GM23248 (cell line): ENCODE measurements around the gene UTP4.

Experiments used
- EZH2 ChIP-seq: fragments of 200-600 bp; sonication (generic); IDR thresholded peaks from 2 replicates; pipeline ENCODE4 v1.6.1; 2018; ENCODE audit warnings: antibody characterized with exemption, mild to moderate bottlenecking; ENCODE audit not compliant: insufficient read depth, poor library complexity, severe bottlenecking
- EZH2phosphoT487 ChIP-seq: fragments of 200-600 bp; sonication (generic); IDR thresholded peaks from 2 replicates; pipeline ENCODE4 v1.6.1; 2018; ENCODE audit warnings: antibody characterized with exemption, moderate library complexity, mild to moderate bottlenecking, low read depth; ENCODE audit not compliant: insufficient read depth

GRCh38 chr16:69141014-69141413 is 8.6 kb downstream of the UTP4 start:
- TF ChIP-seq EZH2 (no peak), EZH2phosphoT487 (no peak)
